Measurements from ENCODE around the gene IQGAP2.
"Not testable (repeated sequence)": the region's sequence is repeated elsewhere in the genome, so short reads cannot be mapped to it uniquely, and the experiment has no call there.

IQGAP2 gene

GRCh38 chr5:76542887-76543690 is 140.0 kb downstream of the IQGAP2 start:
- H3K27ac ChIP-seq (ENCODE audit: low read depth, low read length) = no peak overlapping the region

GRCh38 chr5:76544268-76544926 is 141.3 kb downstream of the IQGAP2 start:
- Histone ChIP-seq H3K4me3 (ENCODE audit: low read depth, low read length) (no peak overlapping the region), H2AFZ (ENCODE audit: low read length, unreplicated experiment) (no peak overlapping the region), H3K27me3 (ENCODE audit: insufficient read depth, low read length) (0 out of 2 replicates have a peak, but pooled peaks cover 16% of the 10 kb centered on the region), H3K79me2 (ENCODE audit: control insufficient read depth, insufficient read depth, low read length, unreplicated experiment) (no peaks in the 10 kb centered on the region), H3K27ac (ENCODE audit: low read depth, low read length) (no peak overlapping the region), H3K4me1 (ENCODE audit: control insufficient read depth, insufficient read depth, low read length, unreplicated experiment) (no peaks in the 10 kb centered on the region), H3K36me3 (ENCODE audit: insufficient read depth, low read length) (no peaks in the 10 kb centered on the region)

More at GRCh38 chr5:76542887-76543690, 140.0 kb downstream of the IQGAP2 start:
- no peaks in the 10 kb centered on the region for H3K79me2 ChIP-seq (ENCODE audit: control insufficient read depth, insufficient read depth, low read length, unreplicated experiment)
- no peak overlapping the region for H2AFZ ChIP-seq (ENCODE audit: low read length, unreplicated experiment)
- H3K4me3 ChIP-seq (ENCODE audit: low read depth, low read length) = no peak overlapping the region
- H3K4me1 ChIP-seq (ENCODE audit: control insufficient read depth, insufficient read depth, low read length, unreplicated experiment) = no peaks in the 10 kb centered on the region
- peaks cover 16% of the 10 kb centered on the region; the same call in 1 of the 2 replicates for H3K27me3 ChIP-seq (ENCODE audit: insufficient read depth, low read length)
- H3K36me3 ChIP-seq (ENCODE audit: insufficient read depth, low read length) = no peaks in the 10 kb centered on the region

- H3K79me2 ChIP-seq (ENCODE audit: control insufficient read depth, insufficient read depth, low read length, unreplicated experiment) = no peaks in the 10 kb centered on the region
- H3K27me3 ChIP-seq (ENCODE audit: insufficient read depth, low read length) = 0 out of 2 replicates have a peak, but pooled peaks cover 13% of the 10 kb centered on the region
- no peaks in the 10 kb centered on the region for H3K36me3 ChIP-seq (ENCODE audit: insufficient read depth, low read length)
- H3K4me1 ChIP-seq (ENCODE audit: control insufficient read depth, insufficient read depth, low read length, unreplicated experiment) = no peaks in the 10 kb centered on the region
- H3K4me3 ChIP-seq (ENCODE audit: low read depth, low read length) = no peak overlapping the region
- H2AFZ ChIP-seq (ENCODE audit: low read length, unreplicated experiment) = no peak overlapping the region
- no peak overlapping the region for H3K27ac ChIP-seq (ENCODE audit: low read depth, low read length)
These were observed 142.1 kb downstream of the IQGAP2 start for GRCh38 chr5:76545184-76545583.

- no peak overlapping the region for H2AFZ ChIP-seq (ENCODE audit: low read length, unreplicated experiment)
- H3K36me3 ChIP-seq (ENCODE audit: insufficient read depth, low read length) = no peaks in the 10 kb centered on the region
- 0 out of 2 replicates have a peak, but pooled peaks cover 7% of the 10 kb centered on the region for H3K27me3 ChIP-seq (ENCODE audit: insufficient read depth, low read length)
- no peak overlapping the region for H3K27ac ChIP-seq (ENCODE audit: low read depth, low read length)
- no peaks in the 10 kb centered on the region for H3K4me1 ChIP-seq (ENCODE audit: control insufficient read depth, insufficient read depth, low read length, unreplicated experiment)
- H3K79me2 ChIP-seq (ENCODE audit: control insufficient read depth, insufficient read depth, low read length, unreplicated experiment) = no peaks in the 10 kb centered on the region
- H3K4me3 ChIP-seq (ENCODE audit: low read depth, low read length) = no peak overlapping the region
These were observed 143.5 kb downstream of the IQGAP2 start for GRCh38 chr5:76546497-76547102.

GRCh38 chr5:76547242-76547890 is 144.3 kb downstream of the IQGAP2 start:
- H3K79me2 ChIP-seq (ENCODE audit: control insufficient read depth, insufficient read depth, low read length, unreplicated experiment) = no peaks in the 10 kb centered on the region
- H3K4me3 ChIP-seq (ENCODE audit: low read depth, low read length) = 0 out of 2 replicates have a peak overlapping the region, but pooled peaks have one; percentile 11
- no peak overlapping the region for H2AFZ ChIP-seq (ENCODE audit: low read length, unreplicated experiment)
- no peaks in the 10 kb centered on the region for H3K36me3 ChIP-seq (ENCODE audit: insufficient read depth, low read length)
- no peaks in the 10 kb centered on the region for H3K4me1 ChIP-seq (ENCODE audit: control insufficient read depth, insufficient read depth, low read length, unreplicated experiment)
- no peak overlapping the region for H3K27ac ChIP-seq (ENCODE audit: low read depth, low read length)
- peaks cover 11% of the 10 kb centered on the region; the same call in 1 of the 2 replicates for H3K27me3 ChIP-seq (ENCODE audit: insufficient read depth, low read length)

GRCh38 chr5:76547891-76548524 is 144.9 kb downstream of the IQGAP2 start:
- Histone ChIP-seq H2AFZ (ENCODE audit: low read length, unreplicated experiment) (no peak overlapping the region), H3K27ac (ENCODE audit: low read depth, low read length) (no peak overlapping the region), H3K4me1 (ENCODE audit: control insufficient read depth, insufficient read depth, low read length, unreplicated experiment) (no peaks in the 10 kb centered on the region), H3K4me3 (ENCODE audit: low read depth, low read length) (no peak overlapping the region), H3K27me3 (ENCODE audit: insufficient read depth, low read length) (peaks cover 16% of the 10 kb centered on the region; the same call in 1 of the 2 replicates), H3K79me2 (ENCODE audit: control insufficient read depth, insufficient read depth, low read length, unreplicated experiment) (no peaks in the 10 kb centered on the region), H3K36me3 (ENCODE audit: insufficient read depth, low read length) (no peaks in the 10 kb centered on the region)

GRCh38 chr5:76548525-76549229 is 145.6 kb downstream of the IQGAP2 start:
- no peak overlapping the region for H3K4me3 ChIP-seq (ENCODE audit: low read depth, low read length)
- no peak overlapping the region for H2AFZ ChIP-seq (ENCODE audit: low read length, unreplicated experiment)
- H3K27ac ChIP-seq (ENCODE audit: low read depth, low read length) = no peak overlapping the region
- no peaks in the 10 kb centered on the region for H3K79me2 ChIP-seq (ENCODE audit: control insufficient read depth, insufficient read depth, low read length, unreplicated experiment)
- no peaks in the 10 kb centered on the region for H3K4me1 ChIP-seq (ENCODE audit: control insufficient read depth, insufficient read depth, low read length, unreplicated experiment)
- no peaks in the 10 kb centered on the region for H3K36me3 ChIP-seq (ENCODE audit: insufficient read depth, low read length)
- H3K27me3 ChIP-seq (ENCODE audit: insufficient read depth, low read length) = peaks cover 23% of the 10 kb centered on the region

GRCh38 chr5:76550881-76551280 is 147.8 kb downstream of the IQGAP2 start:
- H3K4me3 ChIP-seq (ENCODE audit: low read depth, low read length); H3K4me1 ChIP-seq (ENCODE audit: control insufficient read depth, insufficient read depth, low read length, unreplicated experiment); H3K36me3 ChIP-seq (ENCODE audit: insufficient read depth, low read length); H3K27ac ChIP-seq (ENCODE audit: low read depth, low read length); H3K79me2 ChIP-seq (ENCODE audit: control insufficient read depth, insufficient read depth, low read length, unreplicated experiment); H2AFZ ChIP-seq (ENCODE audit: low read length, unreplicated experiment): not testable (repeated sequence)
- H3K27me3 ChIP-seq (ENCODE audit: insufficient read depth, low read length) = peaks cover 36% of the 10 kb centered on the region

GRCh38 chr5:76552546-76552945 is 149.5 kb downstream of the IQGAP2 start:
- Histone ChIP-seq H3K4me1 (ENCODE audit: control insufficient read depth, insufficient read depth, low read length, unreplicated experiment) (no peaks in the 10 kb centered on the region), H3K79me2 (ENCODE audit: control insufficient read depth, insufficient read depth, low read length, unreplicated experiment) (no peaks in the 10 kb centered on the region), H2AFZ (ENCODE audit: low read length, unreplicated experiment) (no peak overlapping the region), H3K4me3 (ENCODE audit: low read depth, low read length) (no peak overlapping the region), H3K36me3 (ENCODE audit: insufficient read depth, low read length) (no peaks in the 10 kb centered on the region), H3K27ac (ENCODE audit: low read depth, low read length) (no peak overlapping the region), H3K27me3 (ENCODE audit: insufficient read depth, low read length) (peaks cover 43% of the 10 kb centered on the region)

All from ACC112 (cell line).